ENCODE results near the gene LOC128125822.
"Not testable (repeated sequence)": the region's sequence is repeated elsewhere in the genome, so short reads cannot be mapped to it uniquely, and the experiment has no call there.

The LOC128125822 gene

DNA sequence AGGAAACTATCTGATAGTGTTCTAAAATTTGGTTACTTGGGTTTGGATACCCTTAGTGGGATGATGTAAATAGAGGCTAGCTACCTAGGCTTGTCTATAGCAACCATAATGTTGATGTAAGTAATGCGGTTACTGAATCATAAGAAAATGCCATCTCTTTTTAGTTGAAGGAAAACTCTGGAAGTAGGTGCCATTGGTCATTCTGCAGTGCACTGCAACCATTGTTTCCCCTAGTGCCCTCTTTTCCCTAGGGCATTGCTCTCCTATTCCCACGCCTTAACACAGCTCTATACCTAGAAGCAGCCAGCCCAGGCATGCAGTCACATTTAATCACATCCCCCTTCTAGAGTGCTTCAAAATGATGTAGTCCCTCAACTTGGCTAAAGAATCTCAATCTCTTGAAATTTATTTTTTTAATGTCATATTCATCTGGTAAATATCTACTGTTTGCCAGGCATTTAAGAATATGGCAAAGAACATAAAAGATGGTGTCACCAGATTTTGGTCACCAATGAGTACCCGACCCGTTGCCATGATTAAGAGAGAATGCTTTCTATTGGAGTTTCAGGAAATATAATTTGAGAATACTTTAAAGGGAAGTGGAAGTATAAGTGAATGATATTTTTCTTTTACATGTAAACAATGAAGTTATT, 10.4 kb downstream of the LOC128125822 start:
- no peak for DNase-seq (ENCODE audit: low read depth)

DNA sequence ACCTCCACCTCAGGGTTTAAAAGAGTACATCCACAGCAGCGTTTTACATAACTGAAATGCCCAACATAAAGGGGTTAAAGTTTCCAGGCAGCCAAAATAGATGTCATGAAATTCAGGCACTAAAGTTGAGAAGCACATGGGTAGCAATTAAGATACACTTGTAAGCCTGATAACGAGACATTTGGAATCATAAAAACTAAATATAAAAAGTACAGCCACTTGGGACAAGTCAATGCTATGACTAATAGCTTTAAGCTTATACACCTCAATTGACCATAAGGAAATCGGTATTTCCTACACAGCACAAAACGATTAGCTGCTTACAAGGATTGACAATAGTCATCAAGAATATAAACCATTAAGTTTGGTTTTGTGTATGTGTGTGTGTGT, 11.8 kb downstream of the LOC128125822 start:
- no peak for DNase-seq (ENCODE audit: low read depth)

DNA sequence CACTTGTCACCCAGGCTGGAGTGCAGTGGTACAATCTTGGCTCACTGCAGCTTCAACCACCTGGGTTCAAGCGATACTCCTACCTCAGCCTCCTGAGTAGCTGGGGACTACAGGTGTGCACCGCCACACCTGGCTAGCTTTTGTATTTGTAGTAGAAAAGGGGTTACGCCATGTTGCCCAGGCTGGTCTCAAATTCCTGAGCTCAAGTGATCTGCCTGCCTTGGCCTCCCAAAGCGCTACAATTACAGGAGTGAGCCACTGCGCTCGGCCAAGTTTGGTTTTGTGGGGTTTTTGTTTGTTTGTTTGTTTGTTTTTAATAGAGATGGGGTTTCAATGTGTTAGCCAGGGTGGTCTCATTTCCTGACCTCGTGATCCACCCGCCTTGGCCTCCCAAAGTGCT, 12.3 kb downstream of the LOC128125822 start:
- no peak for DNase-seq (ENCODE audit: low read depth)

DNA sequence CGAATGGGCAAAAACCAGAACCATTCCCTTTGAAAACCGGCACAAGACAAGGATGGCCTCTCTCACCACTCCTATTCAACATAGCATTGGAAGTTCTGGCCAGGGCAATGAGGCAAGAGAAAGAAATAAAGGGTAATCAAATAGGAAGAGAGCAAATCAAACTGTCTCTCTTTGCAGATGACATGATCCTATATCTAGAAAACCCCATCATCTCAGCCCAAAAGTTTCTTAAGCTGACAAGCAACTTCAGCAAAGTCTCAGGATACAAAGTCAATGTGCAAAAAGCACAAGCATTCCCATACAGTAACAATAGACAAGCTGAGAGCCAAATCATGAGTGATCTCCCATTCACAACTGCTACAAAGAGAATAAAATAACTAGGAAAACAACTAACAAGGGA, 13.4 kb downstream of the LOC128125822 start:
- not testable (repeated sequence) for DNase-seq (ENCODE audit: low read depth)

DNA sequence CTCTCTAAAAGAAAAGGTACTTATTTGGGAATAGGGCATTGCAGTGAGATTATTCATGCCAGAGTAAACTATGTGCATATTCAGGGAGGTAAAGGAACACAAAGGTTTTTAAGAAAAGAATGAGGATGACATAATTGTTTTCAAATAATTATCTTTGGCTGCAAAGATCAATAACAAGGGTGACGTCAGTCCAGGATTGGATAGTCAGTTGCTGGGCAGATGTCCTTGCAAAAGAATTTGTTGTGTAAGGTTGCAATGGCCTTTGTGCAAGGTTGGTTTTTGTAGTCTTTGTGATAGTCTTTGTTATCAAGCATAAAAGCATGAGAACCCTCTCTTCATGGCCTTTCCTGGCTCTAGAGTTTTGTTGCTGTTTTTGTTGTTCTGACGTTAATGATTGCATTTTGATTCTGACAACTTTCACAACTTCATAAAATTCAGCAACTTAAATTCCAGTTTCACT, 17.7 kb downstream of the LOC128125822 start:
- no peak for DNase-seq (ENCODE audit: low read depth)

DNA sequence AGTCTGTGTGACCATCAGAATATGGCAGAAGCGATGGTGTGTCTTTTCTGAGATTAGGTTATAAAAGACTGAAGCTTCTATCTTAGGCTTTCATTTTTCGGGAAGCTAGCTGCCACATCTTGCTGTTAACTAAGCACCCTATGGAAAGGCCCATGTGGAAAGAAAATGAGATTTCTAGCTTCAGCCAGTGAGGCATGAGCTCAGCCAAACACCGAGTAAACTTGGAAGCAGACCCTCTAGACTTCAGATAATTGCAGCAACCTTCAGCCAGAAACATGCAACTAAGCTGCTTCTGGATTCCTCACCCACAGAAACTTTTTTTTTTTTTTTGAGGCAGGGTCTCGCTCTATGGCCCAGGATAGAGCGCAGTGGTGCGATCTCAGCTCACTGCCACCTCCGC, 20.6 kb downstream of the LOC128125822 start:
- DNase-seq (ENCODE audit: low read depth): no peak

DNA sequence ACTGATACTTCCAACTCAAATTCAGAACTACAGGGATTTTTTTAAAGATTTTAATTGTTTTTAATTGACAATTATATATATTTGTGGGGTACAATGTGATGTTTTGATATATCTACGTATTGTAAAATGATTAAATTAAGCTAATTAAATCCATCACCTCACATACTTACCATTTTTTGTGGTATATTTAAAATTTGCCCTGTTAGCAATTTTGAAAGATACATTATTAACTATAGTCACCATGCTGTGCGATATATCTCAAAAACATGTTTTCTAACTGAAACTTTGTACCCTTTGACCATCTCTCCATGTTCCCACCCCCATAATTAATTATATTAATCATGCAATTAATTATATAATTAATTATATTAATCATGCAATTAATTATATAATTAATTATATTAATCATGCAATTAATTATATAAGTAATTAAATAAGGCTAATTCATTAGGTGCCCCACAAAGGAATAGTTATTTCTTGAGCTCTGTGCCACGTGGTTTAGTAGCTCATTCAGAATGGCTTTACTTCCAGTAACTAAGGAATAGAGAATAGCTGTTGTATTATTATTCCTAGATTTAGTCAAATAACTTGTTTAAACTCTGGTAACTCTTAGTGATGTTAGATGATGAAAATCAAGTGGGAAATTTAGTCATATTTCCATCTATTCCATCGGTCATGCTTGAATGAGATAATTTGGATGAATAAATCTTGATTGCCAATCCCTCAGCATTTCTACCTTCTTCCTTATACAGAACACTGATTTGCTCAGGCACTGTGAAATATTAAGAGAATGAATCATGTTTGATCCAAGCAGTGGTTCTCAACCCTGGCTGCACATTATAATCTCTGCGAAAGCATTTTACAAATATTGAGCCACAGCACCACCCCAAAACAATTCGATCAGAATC, 25.1 kb downstream of the LOC128125822 start:
- DNase-seq (ENCODE audit: low read depth): no peak

DNA sequence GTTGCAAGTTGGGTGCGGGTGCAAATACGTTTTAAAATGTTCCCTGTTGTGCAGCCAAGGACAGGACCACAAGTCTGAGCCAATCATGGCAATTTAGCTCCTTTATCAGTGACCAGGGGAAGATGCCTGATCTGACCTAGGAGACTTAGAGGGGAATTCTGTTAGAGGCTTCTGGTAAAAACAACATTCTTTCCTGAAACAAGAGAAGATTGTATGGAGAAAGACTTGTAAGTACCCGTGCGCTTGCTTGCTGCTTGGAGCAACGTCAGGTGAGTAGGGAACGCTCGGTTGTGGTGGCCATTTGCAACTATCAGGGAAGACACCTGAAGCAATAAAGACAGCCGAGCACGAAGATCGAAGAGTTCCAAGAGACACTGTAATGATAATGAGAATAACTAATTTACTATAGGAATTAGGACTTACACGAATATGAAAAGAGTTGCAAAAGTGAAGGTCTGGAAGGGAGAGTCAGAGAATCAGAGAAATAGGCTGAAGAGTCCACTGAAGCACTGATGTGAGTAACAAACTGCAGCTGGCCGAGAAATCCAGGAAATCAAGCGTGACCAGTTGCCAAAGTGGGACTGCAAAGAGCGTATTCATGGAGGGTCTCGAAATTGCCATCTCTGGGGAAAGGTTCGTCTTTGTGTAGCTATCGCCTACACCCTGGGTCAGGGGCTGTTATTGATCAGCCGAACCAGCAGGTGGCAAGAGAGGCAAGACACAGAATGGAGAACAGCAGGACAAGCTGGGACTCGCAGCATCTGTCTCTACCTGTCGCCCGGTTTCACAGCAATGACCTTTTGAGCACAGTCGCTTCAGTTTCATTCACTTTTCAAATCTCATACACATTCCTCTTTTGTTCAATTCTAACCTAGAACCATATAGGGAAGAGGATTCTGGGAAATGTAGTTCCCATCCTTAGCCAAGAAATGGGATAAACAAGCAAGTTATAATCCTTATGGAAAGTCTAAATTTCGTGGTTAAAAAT, 26.1 kb downstream of the LOC128125822 start:
- peak; percentile 58 for DNase-seq (ENCODE audit: low read depth)

DNA sequence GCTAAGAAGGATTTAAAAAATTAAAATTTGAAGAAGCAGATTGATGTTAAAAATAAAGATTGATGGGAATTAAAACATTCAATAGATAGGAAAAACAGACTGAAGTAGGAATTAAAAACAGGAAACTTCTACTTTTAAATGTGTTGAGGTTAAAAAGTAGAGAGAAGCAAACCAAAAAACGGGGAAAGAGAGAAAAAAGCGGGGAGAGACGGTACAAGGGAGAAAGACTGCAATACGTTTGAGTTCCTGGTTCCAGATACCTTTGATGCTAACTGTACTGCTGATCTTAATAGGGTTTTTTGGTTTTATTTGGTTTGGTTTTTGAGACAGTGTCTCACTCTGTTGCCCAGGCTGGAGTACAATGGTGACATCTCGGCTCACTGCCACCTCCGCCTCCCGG, 27.0 kb downstream of the LOC128125822 start:
- DNase-seq (ENCODE audit: low read depth): no peak

DNA sequence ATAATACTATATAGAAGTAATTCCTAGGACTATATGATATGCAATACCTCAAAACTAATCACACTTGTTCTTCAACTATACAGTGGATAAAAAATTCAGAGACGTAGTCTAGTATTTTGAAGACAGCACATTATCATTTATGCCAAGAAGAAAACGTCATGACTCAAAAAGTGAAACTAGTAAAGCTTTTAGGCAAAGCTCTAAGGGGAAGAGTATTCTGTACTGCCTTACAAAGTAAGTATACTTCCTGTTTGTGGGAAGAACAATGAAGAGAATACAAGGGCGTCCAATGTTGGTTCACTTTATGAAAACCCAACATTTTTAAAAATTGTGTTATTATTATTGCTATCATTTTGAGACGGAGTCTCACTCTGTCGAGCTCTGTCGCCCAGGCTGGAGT, 27.9 kb downstream of the LOC128125822 start:
- no peak for DNase-seq (ENCODE audit: low read depth)

DNA sequence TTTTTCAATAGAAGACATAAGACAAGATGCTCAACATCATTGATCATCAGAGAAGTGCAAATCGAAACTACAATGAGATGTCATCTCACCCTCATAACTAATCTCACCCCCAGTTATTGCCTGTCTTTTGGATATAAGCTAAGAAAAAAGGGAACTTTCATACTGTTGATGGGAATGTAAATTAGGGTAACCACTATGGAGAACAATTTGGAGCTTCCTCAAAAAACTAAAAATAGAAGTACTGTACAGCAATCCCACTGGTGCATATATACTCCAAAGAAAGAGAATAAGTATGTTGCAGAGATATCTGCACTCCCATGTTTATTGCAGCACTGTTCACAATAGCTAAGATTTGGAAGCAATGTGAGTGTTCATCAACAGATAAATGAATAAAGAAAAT, 37.0 kb downstream of the LOC128125822 start:
- no peak for DNase-seq (ENCODE audit: low read depth)

DNA sequence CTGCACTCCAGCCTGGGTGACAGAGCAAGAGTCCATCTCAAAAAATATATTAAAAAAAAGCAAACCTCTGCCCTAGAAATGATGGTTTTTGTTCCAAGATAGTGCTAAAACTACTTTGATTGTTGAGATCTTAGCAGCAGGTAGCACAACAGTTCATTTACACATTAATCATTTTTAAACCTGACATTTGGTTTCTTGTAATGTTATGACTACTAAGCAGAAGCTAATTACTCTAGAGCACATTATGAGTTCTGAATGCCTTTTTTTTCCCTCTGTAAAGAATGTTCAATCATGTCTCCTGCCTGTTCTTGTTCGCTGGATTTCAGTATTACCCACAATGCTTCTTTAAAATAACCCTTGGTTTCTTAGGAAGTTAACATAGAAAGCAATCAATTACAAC, 38.7 kb downstream of the LOC128125822 start:
- DNase-seq (ENCODE audit: low read depth): no peak

DNA sequence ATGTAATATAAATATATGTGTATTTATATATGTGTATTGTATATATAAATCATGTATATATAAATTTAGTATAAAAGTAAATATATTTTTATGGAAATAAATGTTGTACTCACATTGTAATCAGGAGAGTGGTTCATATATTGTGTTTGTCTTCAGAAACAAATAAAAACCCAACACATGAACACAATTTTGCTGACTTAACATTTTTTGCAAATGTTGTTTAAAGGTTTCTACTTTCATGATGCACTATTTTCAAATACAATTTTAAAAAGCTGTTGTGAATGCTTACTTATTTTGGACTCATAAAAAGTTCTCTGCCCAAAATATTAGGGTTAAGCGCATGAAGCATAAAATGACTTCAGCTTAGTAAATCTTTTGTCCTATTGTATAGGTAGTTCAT, 39.3 kb downstream of the LOC128125822 start:
- DNase-seq (ENCODE audit: low read depth): no peak

DNA sequence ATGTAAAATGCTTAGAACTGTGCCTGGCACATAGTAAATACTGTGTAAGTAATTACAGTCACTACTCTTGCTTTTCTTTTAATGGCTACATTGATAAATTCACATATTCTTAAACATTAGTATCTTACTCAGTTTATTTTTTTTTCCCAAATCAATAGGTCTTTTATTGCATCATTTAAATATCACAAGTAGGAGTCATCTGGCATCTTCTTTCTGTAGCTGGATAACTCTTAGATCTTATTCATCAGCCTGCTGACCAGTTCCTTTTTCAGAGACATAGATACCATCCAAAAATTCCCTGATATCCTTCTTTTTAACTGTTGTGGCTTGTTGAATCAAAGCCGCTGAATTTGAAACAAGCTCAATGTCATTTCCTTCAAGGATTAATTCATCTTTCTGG, 43.3 kb downstream of the LOC128125822 start:
- no peak for DNase-seq (ENCODE audit: low read depth)

All from activated gamma-delta T cell treated with anti-CD3 and anti-CD28 coated beads, Interleukin-2, amount 50 U/mL, for 16 hours (primary cell).